GM12801 (cell line): ENCODE data around the gene STPG1.
A peak's percentile ranks its signal among the peaks of the same experiment; 100 is the strongest.

ENCODE experiments used
- TF ChIP-seq, protein P1 (sequence below): IDR thresholded peaks from one replicate; pipeline ENCODE4 v1.5.1; 2011; ENCODE audit warnings: control low read depth; ENCODE audit not compliant: insufficient read length; ENCODE audit errors: extremely low read depth

The STPG1 gene

GRCh38 chr1:24415910-24416665 is 2.5 kb upstream of the STPG1 start:
- TF ChIP-seq, protein P1, sequence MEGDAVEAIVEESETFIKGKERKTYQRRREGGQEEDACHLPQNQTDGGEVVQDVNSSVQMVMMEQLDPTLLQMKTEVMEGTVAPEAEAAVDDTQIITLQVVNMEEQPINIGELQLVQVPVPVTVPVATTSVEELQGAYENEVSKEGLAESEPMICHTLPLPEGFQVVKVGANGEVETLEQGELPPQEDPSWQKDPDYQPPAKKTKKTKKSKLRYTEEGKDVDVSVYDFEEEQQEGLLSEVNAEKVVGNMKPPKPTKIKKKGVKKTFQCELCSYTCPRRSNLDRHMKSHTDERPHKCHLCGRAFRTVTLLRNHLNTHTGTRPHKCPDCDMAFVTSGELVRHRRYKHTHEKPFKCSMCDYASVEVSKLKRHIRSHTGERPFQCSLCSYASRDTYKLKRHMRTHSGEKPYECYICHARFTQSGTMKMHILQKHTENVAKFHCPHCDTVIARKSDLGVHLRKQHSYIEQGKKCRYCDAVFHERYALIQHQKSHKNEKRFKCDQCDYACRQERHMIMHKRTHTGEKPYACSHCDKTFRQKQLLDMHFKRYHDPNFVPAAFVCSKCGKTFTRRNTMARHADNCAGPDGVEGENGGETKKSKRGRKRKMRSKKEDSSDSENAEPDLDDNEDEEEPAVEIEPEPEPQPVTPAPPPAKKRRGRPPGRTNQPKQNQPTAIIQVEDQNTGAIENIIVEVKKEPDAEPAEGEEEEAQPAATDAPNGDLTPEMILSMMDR: no peak

DNA sequence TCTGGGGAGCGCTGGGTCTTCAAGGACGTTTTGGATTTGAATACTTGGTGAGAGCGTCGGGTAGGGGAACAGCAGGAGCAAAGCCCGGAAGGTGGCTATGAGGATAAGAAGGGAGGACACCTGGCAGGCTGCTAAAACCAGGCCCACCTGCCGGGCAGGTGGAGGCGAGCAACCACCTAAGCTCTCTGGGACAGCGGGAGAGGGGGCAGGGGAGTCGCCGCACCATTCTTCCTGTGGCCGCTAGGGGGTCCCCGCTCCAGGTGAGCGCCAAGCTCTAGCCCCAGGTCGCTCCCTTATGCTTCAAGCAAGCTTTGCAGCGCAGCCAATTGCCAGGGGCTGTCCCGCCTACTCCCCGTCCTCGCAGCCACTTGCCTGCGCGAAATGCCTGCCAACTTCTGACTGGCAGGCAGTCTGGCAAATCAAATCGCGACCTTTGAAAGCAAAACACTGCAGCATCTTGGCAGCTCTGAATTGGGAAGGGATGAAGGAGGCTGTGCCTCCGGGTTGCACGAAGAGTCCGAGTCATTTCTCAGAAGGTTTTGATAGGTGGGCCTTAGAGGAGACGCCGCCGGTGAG is 1.8 kb upstream of the STPG1 start, which contains the start of gene NIPAL3:
TSS of gene NIPAL3 (plus strand) at position 469 of the 576 bp plus-strand sequence. CDS start 3,746 bp downstream, outside the sequence.
- TF ChIP-seq, protein P1: peak; percentile 0

- TF ChIP-seq, protein P1: no peak
Measured at GRCh38 chr1:24414775-24415333, 1.3 kb upstream of the STPG1 start.

DNA sequence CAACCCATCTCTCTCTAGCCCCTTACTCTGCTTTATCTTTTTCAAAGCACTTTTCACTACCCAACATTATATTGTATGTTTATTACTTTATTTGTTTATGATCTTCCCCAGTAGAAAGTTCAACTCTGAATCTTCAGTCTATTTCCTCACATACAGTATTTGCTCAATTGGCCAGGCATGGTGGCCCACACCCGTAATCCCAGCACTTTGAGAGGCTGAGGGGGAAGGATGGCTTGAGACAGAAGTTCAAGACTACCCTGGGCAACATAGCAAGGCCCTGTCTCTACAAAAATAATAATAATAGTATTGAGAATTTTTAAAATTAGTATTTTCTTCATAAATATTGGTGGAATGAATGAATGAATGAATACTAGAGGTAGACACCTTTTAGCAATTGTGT is 1.2 kb downstream of the STPG1 start:
- TF ChIP-seq, protein P1: no peak

GRCh38 chr1:24411963-24412362 is 1.6 kb downstream of the STPG1 start:
- TF ChIP-seq, protein P1: no peak

DNA sequence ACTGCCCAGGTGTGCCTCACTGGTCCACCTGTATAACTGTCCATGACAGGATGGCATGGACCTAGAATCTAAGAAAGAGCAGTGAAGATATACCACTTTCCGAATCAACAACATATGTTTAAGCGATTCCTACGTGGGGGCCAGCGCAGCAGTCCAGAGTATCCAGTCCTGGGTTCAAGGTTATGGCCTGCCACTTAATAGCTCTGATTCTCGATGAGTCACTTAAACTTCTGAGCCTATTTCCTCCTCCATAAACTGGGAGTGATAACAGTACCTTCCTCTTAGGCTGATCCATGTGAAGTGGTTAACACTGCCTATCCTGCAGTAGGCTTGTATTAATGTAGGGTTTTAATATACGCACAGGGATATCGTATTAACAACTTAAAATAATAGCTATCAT is 2.8 kb downstream of the STPG1 start:
- TF ChIP-seq, protein P1: no peak

GRCh38 chr1:24409535-24409934 is 4.0 kb downstream of the STPG1 start:
- TF ChIP-seq, protein P1: no peak
